Naive B cell (primary cell): ENCODE data around the gene PRICKLE2. TPM values are rescaled to one million over a fixed set of nuclear protein-coding genes. Genes with fewer than 3 reads are reported as not detected.
"Not testable (repeated sequence)": the region's sequence is repeated elsewhere in the genome, so short reads cannot be mapped to it uniquely, and the experiment has no call there.

Experiments used
- ATAC-seq, 2 donors: fragments of 150-1000 bp; cut with Tn5 transposase; 2 replicates each; pipeline ENCODE4 v1.10.0; 2021; ENCODE audit warnings: low read depth in 2 of 2, mild to moderate bottlenecking in 2 of 2, moderate library complexity in 2 of 2
- DNase-seq: peaks from one replicate; pipeline ENCODE4 v3.0.0; 2022
- H3K27ac Mint-ChIP-seq, 6 donors: one replicate each; pipeline ENCODE4 v1.8.0; 2020 to 2022; ENCODE audit warnings: mild to moderate bottlenecking in 6 of 6, mixed read lengths in 6 of 6, moderate library complexity in 5 of 6, inconsistent platforms in 2 of 6
- H3K27me3 Mint-ChIP-seq, 3 donors: one replicate each; pipeline ENCODE4 v1.8.0; 2021 to 2022; ENCODE audit warnings: mixed read lengths in 3 of 3, mild to moderate bottlenecking in 1 of 3
- H3K36me3 Mint-ChIP-seq, 2 donors: one replicate each; pipeline ENCODE4 v1.8.0; 2020 to 2022; ENCODE audit warnings: mixed read lengths in 2 of 2, inconsistent platforms in 1 of 2, mild to moderate bottlenecking in 1 of 2
- H3K4me1 Mint-ChIP-seq, 3 donors: one replicate each; pipeline ENCODE4 v1.8.0; 2020 to 2022; ENCODE audit warnings: mixed read lengths in 3 of 3, inconsistent platforms in 1 of 3, mild to moderate bottlenecking in 1 of 3, moderate library complexity in 1 of 3
- H3K4me3 Mint-ChIP-seq, 8 donors: one replicate each; pipeline ENCODE4 v1.8.0; 2020 to 2022; ENCODE audit warnings: mild to moderate bottlenecking in 8 of 8, mixed read lengths in 8 of 8, moderate library complexity in 8 of 8, inconsistent platforms in 2 of 8
- H3K9me3 Mint-ChIP-seq, 7 donors: one replicate each; pipeline ENCODE4 v1.8.0; 2020 to 2022; ENCODE audit warnings: mixed read lengths in 7 of 7, mild to moderate bottlenecking in 5 of 7, inconsistent platforms in 2 of 7, moderate library complexity in 1 of 7
- polyA plus RNA-seq, 6 donors: library from polyadenylated mRNA; unstranded; fragments of 300-500 nt; fragmentation: Illumina TruSeq; gene quantifications; one replicate each; pipeline ENCODE4 v1.2.3, GENCODE V29; 2021; ENCODE audit warnings: low read depth in 6 of 6

PRICKLE2 gene
- polyA plus RNA-seq, 6 donors from 2014 or later: not detected

- no peak for DNase-seq
- no peaks in the 10 kb centered on the region for H3K36me3 Mint-ChIP-seq
Measured at GRCh38 chr3:64094713-64095079, 130.6 kb downstream of the PRICKLE2 start.

DNA sequence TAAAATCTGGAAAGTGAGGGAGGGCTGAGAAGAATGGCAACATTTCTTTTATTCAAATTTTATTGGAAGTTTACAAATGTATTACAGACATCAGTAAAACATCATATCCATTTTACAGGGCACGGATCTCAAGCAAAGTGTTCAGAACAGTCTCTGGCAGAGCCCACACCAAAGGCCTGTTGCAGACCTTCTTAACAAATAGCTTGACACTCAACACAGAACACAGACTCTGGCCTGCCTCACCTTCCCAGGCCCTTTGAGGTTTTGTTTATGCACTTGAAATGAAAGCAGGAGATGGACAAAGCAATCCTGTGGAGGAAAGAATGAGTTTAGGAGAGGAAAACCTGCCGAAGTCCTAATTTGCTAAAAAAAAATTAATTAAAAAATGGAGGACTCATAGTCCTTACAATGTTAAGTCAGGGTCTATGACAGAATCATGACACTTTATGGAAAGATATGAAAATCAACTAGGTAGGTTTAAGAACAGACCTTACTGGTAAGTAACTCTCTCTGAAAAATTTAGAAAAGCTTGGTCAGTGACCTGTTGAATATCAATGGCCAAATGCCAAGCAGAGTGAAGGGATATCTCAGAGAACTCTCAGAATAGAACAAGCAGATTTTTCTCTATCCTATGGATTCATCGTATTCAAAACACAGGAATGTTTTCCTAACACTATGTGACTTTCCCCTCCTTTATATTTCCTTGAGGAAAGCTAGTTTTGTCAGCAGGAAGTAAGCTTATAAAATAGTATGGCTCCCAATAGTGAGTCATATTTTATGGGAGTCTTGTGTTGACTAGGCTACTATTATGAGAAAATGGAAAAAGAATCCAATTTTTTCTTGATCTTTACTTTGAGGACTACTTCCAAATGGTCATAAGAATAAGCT is 131.2 kb downstream of the PRICKLE2 start:
- no peak overlapping the region for H3K4me3 Mint-ChIP-seq
- ATAC-seq: no peak

More at GRCh38 chr3:64094713-64095079, 130.6 kb downstream of the PRICKLE2 start:
- ATAC-seq: no peak
- H3K4me1 Mint-ChIP-seq: no peaks in the 10 kb centered on the region
- no peak overlapping the region for H3K4me3 Mint-ChIP-seq
- H3K27ac Mint-ChIP-seq: no peak overlapping the region
- peaks cover 0 to 4% (median 0%) of the 10 kb centered on the region in 7 donors for H3K9me3 Mint-ChIP-seq
- H3K27me3 Mint-ChIP-seq: peaks cover 6 to 19% (median 10%) of the 10 kb centered on the region in 3 donors

DNA sequence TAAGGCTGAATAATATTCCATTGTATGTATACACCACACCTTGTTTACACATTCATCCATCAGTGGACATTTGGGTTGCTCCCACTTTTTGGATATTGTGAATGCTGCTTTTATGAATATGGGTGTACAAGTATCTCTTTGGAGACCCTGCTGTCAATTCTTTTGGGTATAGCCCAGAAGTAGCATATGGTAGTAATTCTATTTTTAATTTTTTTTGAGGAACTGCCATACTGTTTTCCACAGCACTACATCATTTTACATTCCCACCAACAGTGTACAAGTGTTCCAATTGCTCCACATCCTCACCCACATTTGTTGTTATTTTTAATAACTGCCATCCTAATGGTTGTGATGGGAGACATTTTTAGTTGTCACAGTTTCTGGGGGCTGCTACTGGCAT is 132.1 kb downstream of the PRICKLE2 start:
- no peaks in the 10 kb centered on the region for H3K36me3 Mint-ChIP-seq
- no peaks in the 10 kb centered on the region for H3K4me1 Mint-ChIP-seq
- H3K27me3 Mint-ChIP-seq: peaks cover 6 to 19% (median 10%) of the 10 kb centered on the region in 3 donors
- H3K9me3 Mint-ChIP-seq: peaks cover 0 to 4% (median 0%) of the 10 kb centered on the region in 7 donors
- no peak for DNase-seq
- ATAC-seq: no peak
- no peak overlapping the region for H3K27ac Mint-ChIP-seq
- H3K4me3 Mint-ChIP-seq: no peak overlapping the region

More for the DNA sequence above, 131.2 kb downstream of the PRICKLE2 start:
- H3K27ac Mint-ChIP-seq: no peak overlapping the region
- H3K9me3 Mint-ChIP-seq: peaks cover 0 to 4% (median 0%) of the 10 kb centered on the region in 7 donors
- H3K36me3 Mint-ChIP-seq: no peaks in the 10 kb centered on the region
- H3K27me3 Mint-ChIP-seq: peaks cover 6 to 19% (median 10%) of the 10 kb centered on the region in 3 donors
- DNase-seq: no peak
- no peaks in the 10 kb centered on the region for H3K4me1 Mint-ChIP-seq

DNA sequence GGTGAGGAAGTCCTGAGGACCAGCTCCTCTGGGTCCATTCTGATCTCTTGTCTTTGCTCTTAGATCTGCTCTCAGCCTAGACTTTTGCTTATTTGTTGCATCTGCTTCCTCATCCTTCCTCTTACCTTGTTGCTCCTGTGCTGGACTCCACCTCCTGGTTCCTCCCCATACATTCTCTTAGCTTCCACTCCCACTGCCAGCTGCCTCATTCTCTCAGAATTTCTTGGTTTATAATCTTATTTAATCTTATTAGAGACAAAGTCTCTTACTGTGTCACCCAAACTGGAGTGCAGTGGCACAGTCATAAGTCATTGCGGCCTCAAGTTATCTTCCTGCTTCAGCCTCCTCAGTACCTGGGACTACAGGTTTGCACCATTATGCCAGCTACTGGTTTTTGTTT is 133.8 kb downstream of the PRICKLE2 start:
- no peak overlapping the region for H3K4me3 Mint-ChIP-seq
- peaks cover 10 to 19% (median 11%) of the 10 kb centered on the region in 3 donors for H3K27me3 Mint-ChIP-seq
- ATAC-seq (no peak), DNase-seq (no peak)
- H3K4me1 Mint-ChIP-seq: peaks cover 0 to 4% (median 0%) of the 10 kb centered on the region in 3 donors
- H3K27ac Mint-ChIP-seq: no peak overlapping the region
- H3K36me3 Mint-ChIP-seq: no peaks in the 10 kb centered on the region
- peaks cover 0 to 3% (median 0%) of the 10 kb centered on the region in 7 donors for H3K9me3 Mint-ChIP-seq

- H3K4me3 Mint-ChIP-seq, ATAC-seq, H3K9me3 Mint-ChIP-seq, H3K27ac Mint-ChIP-seq, H3K4me1 Mint-ChIP-seq, H3K36me3 Mint-ChIP-seq, DNase-seq: not testable (repeated sequence)
- peaks cover 8 to 16% (median 14%) of the 10 kb centered on the region in 3 donors for H3K27me3 Mint-ChIP-seq
Measured at GRCh38 chr3:64089386-64089785, 135.9 kb downstream of the PRICKLE2 start.

- H3K9me3 Mint-ChIP-seq: peaks cover 0 to 3% (median 0%) of the 10 kb centered on the region in 7 donors
- ATAC-seq: no peak
Measured at GRCh38 chr3:64088408-64089205, 136.7 kb downstream of the PRICKLE2 start.

DNA sequence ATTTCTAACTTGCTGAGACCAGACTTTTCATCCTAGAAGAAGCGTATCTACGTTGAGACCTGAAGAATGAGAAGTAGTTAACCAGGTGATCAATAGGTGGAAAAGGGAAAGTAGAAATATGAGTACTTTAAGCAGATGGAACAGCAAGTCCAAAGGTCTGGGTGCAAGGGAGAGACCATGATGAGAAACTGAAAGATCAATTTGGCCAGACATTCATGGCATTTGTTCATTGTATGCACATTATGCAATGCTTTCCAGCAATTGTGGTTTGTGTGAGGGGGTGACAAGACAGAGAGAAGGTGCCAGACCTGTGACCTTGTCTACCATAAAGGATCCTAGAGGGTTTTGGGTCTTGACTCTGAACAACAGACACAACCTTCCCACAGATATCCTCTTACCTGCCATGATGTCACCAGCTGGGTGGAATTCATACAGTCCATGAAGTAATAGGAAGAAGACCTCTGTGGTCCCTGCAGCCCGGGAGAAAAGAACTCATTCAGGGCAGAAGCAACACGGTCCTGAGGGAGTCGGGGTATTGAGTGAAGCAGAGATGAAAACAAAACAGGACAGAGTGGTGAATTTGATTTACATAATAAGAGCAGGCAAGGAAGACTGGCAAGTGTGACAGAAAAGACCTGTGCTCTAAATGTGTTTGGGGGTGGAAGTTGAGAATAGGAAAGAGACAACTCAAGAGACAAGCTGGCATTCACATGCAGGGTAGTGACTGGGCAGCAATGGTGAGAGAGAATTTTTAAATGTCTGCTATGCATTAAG is 138.6 kb downstream of the PRICKLE2 start:
- no peak overlapping the region for H3K4me3 Mint-ChIP-seq
- H3K27me3 Mint-ChIP-seq: peaks cover 15 to 17% (median 16%) of the 10 kb centered on the region in 3 donors
- no peaks in the 10 kb centered on the region for H3K9me3 Mint-ChIP-seq
- no peak overlapping the region for H3K27ac Mint-ChIP-seq
- peaks cover 0 to 4% (median 0%) of the 10 kb centered on the region in 3 donors for H3K4me1 Mint-ChIP-seq
- no peaks in the 10 kb centered on the region for H3K36me3 Mint-ChIP-seq
- ATAC-seq (no peak), DNase-seq (no peak)

More at GRCh38 chr3:64088408-64089205, 136.7 kb downstream of the PRICKLE2 start:
- peaks cover 8 to 16% (median 14%) of the 10 kb centered on the region in 3 donors for H3K27me3 Mint-ChIP-seq
- no peak for DNase-seq
- H3K4me3 Mint-ChIP-seq: no peak overlapping the region
- no peaks in the 10 kb centered on the region for H3K36me3 Mint-ChIP-seq
- peaks cover 0 to 4% (median 0%) of the 10 kb centered on the region in 3 donors for H3K4me1 Mint-ChIP-seq
- H3K27ac Mint-ChIP-seq: no peak overlapping the region

DNA sequence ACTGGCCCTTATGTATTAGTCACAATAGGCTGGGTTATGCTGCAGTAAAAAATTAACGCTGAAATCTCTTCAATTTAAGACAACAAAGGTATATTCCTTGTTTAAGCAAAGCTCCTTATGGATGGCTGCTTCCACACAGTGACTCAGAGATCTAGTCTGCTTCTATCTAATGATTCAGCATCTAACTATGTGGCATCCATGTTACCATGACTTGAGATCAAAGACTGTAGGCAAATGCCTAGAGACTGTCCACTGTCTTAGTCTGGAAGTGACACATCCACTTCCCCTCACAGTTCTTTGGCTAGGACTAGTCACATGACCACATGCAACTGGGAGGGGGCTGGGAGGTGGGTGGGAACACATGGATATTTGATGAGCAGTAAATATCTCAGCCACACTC is 140.6 kb downstream of the PRICKLE2 start:
- Mint-ChIP-seq H3K4me1 (peaks cover 0 to 4% (median 0%) of the 10 kb centered on the region in 3 donors), H3K36me3 (no peaks in the 10 kb centered on the region), H3K9me3 (peaks cover 0 to 8% (median 0%) of the 10 kb centered on the region in 7 donors), H3K4me3 (no peak overlapping the region), H3K27me3 (peaks cover 6 to 25% (median 11%) of the 10 kb centered on the region in 3 donors), H3K27ac (no peak overlapping the region)
- no peak for DNase-seq
- no peak for ATAC-seq

DNA sequence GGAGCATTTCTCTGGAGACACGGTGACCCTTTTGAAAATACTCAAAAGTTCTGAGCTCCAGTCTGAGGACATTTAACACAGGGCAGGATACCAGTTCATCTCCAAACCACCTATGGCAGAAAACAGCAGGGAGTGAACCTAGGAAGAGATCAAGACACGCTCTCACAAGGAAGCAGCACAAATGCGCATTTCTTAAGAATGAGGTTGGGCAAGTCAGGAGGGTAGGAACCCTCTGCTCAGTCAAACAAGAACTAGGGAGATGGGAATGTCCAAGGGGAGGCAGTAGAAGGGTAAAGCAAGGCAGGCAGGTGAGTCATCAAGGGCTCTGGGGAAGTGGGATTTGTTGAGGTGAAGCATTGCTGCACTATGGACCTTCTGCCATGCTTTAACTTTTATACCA is 141.7 kb downstream of the PRICKLE2 start:
- DNase-seq: no peak
- H3K27me3 Mint-ChIP-seq: peaks cover 15 to 34% (median 17%) of the 10 kb centered on the region in 3 donors

GRCh38 chr3:64082961-64083541 is 142.2 kb downstream of the PRICKLE2 start:
- ATAC-seq (no peak), DNase-seq (no peak)
- peaks cover 17 to 34% (median 19%) of the 10 kb centered on the region in 3 donors for H3K27me3 Mint-ChIP-seq
- no peaks in the 10 kb centered on the region for H3K36me3 Mint-ChIP-seq
- peaks cover 0 to 4% (median 0%) of the 10 kb centered on the region in 3 donors for H3K4me1 Mint-ChIP-seq
- H3K9me3 Mint-ChIP-seq: peaks cover 0 to 8% (median 0%) of the 10 kb centered on the region in 7 donors
- no peak overlapping the region for H3K27ac Mint-ChIP-seq
- no peak overlapping the region for H3K4me3 Mint-ChIP-seq

More for the DNA sequence above, 141.7 kb downstream of the PRICKLE2 start:
- H3K4me1 Mint-ChIP-seq: peaks cover 0 to 4% (median 0%) of the 10 kb centered on the region in 3 donors
- no peak for ATAC-seq
- no peaks in the 10 kb centered on the region for H3K36me3 Mint-ChIP-seq
- no peak overlapping the region for H3K4me3 Mint-ChIP-seq
- H3K27ac Mint-ChIP-seq: no peak overlapping the region
- peaks cover 0 to 8% (median 0%) of the 10 kb centered on the region in 7 donors for H3K9me3 Mint-ChIP-seq

DNA sequence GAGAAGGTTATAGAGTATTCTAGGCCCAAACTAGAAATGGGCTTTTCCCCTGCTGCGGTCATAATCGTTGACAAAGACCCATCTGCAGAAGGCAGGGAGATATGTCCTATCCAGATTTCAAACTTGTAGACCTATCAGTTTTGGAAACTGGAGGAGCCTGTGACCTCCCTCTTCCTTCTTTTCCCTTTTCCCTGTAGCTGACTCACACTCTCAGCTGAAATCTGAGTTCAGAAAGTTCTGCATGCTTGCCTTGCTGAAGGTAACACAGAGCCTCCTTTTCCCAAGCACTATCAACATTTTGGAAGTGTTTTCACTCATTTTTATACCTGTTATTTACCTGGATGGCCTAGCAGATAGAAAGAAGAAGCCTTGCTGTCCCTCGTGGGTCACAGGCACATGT is 142.9 kb downstream of the PRICKLE2 start:
- Mint-ChIP-seq H3K36me3 (no peaks in the 10 kb centered on the region), H3K27ac (no peak overlapping the region), H3K4me3 (no peak overlapping the region), H3K4me1 (peaks cover 0 to 4% (median 0%) of the 10 kb centered on the region in 3 donors), H3K9me3 (peaks cover 0 to 8% (median 0%) of the 10 kb centered on the region in 7 donors), H3K27me3 (peaks cover 17 to 36% (median 20%) of the 10 kb centered on the region in 3 donors)
- no peak for ATAC-seq
- no peak for DNase-seq

DNA sequence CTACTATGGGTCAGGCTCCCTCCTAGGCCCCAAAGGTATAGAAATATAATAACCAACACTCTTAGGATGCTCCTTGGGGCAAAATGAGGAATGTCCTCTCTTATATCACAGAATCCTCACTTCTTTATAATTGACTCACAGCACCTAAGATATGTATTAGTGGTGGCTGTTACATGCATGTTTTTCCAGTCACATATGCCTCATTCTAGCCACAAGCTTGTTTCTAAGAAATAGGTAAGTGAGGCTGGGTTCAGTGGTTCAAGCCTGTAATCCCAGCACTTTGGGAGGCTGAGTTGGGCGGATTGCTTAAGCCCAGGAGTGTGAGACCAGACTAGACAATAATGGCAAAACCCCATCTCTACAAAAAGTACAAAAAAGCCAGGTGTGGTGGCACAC is 144.0 kb downstream of the PRICKLE2 start:
- H3K27me3 Mint-ChIP-seq: peaks cover 15 to 37% (median 23%) of the 10 kb centered on the region in 3 donors
- no peak overlapping the region for H3K27ac Mint-ChIP-seq
- ATAC-seq (no peak), DNase-seq (no peak)
- H3K9me3 Mint-ChIP-seq: peaks cover 0 to 8% (median 0%) of the 10 kb centered on the region in 7 donors
- no peak overlapping the region for H3K4me3 Mint-ChIP-seq
- no peaks in the 10 kb centered on the region for H3K36me3 Mint-ChIP-seq
- H3K4me1 Mint-ChIP-seq: no peaks in the 10 kb centered on the region
